Thyroid gland (tissue), 4 donors: Measurements from ENCODE around the gene EPM2A. TPM values are rescaled to one million over a fixed set of nuclear protein-coding genes. Genes with fewer than 3 reads are reported as not detected.

Experiments
- DNase-seq, 2 donors: peaks; one replicate each; pipeline ENCODE4 v3.0.0-alpha.2; 2019
- H3K27ac ChIP-seq, 3 donors: fragments of 200-600 bp; sonication (generic); 1 replicate in 2 of 3; 2 replicates in 1 of 3; pipeline ENCODE4 v1.5.1; 2016 to 2019; ENCODE audit warnings: mild to moderate bottlenecking in 1 of 3, moderate library complexity in 1 of 3
- H3K27me3 ChIP-seq: fragments of 200-600 bp; sonication (generic); one replicate; pipeline ENCODE4 v1.5.1; 2019
- H3K36me3 ChIP-seq, 2 donors: fragments of 200-600 bp; sonication (generic); one replicate each; pipeline ENCODE4 v1.5.1; 2016 to 2019
- H3K4me1 ChIP-seq, 2 donors: fragments of 200-600 bp; sonication (generic); one replicate each; pipeline ENCODE4 v1.5.1; 2017 to 2019
- H3K4me3 ChIP-seq, 3 donors: fragments of 200-600 bp; sonication (generic); replicated peaks in 1 of 3; 1 replicate in 2 of 3; 2 replicates in 1 of 3; pipeline ENCODE4 v1.5.1; 2016; ENCODE audit warnings: mild to moderate bottlenecking in 1 of 3
- H3K9me3 ChIP-seq: fragments of 200-600 bp; sonication (generic); one replicate; pipeline ENCODE4 v1.5.1; 2017
- POLR2A ChIP-seq, 2 donors: fragments of 450-650 bp; IDR thresholded peaks; one replicate each; pipeline ENCODE4 v1.6.1; 2017; ENCODE audit warnings: antibody characterized with exemption in 2 of 2, mild to moderate bottlenecking in 2 of 2, moderate library complexity in 1 of 2
- WGBS, 2 donors: methylation state at CpG; one replicate each; pipeline ENCODE4 v1.1.5; 2017; 5-methylcytosine and 5-hydroxymethylcytosine counted together
- intact Hi-C: fragments of 100-400 bp; cut with DNase I; formaldehyde crosslinking; loops from one replicate; pipeline ENCODE4 v1.15.1; 2023
- total RNA-seq, 4 donors: library from RNA; depleted of rRNA; stranded (reverse); fragments of >200 nt; gene quantifications; one replicate each; pipeline ENCODE4 v1.2.3, GENCODE V29; 2016
- TF ChIP-seq, protein P1 (sequence below), 6 experiments: fragments of 200-600 bp in 3 of 6; fragments of 450-650 bp in 3 of 6; sonication (generic) in 3 of 6; IDR thresholded peaks; one replicate each; pipeline ENCODE4 v1.5.1; 2016 to 2019; ENCODE audit warnings: antibody characterized with exemption in 6 of 6, mild to moderate bottlenecking in 2 of 6, inconsistent platforms in 1 of 6, moderate library complexity in 1 of 6

EPM2A gene
- total RNA-seq, 4 donors from 2014 or later, result 11.4 to 53.8 (median 15.6) TPM

- DNase-seq, result no peak
- H3K9me3 ChIP-seq, result no peaks in the 10 kb centered on the region
- H3K4me3 ChIP-seq, result no peak overlapping the region
- WGBS, 2 donors, result 56 to 65% methylated on average over 1 of the region's 1 CpG
- intact Hi-C loops, result no loop called here
- no peak for TF ChIP-seq POLR2A (IDR thresholded peaks at IDR 0.05)
- no peaks in the 10 kb centered on the region for H3K4me1 ChIP-seq
- H3K36me3 ChIP-seq, result no peaks in the 10 kb centered on the region
- H3K27me3 ChIP-seq, result no peaks in the 10 kb centered on the region
- no peak overlapping the region for H3K27ac ChIP-seq
Measured at GRCh38 chr6:145688493-145688905, 46.8 kb downstream of the EPM2A start.

GRCh38 chr6:145685932-145686331 is 49.4 kb downstream of the EPM2A start:
- WGBS, 2 donors, result 69 to 76% methylated on average over 2 of the region's 2 CpGs
- DNase-seq, result no peak
- no peak overlapping the region for H3K4me3 ChIP-seq
- intact Hi-C loops, result no loop called here
- H3K27me3 ChIP-seq, result no peaks in the 10 kb centered on the region
- H3K36me3 ChIP-seq, result no peaks in the 10 kb centered on the region
- H3K4me1 ChIP-seq, result no peaks in the 10 kb centered on the region
- no peak for TF ChIP-seq POLR2A (IDR thresholded peaks at IDR 0.05)
- TF ChIP-seq, protein P1, sequence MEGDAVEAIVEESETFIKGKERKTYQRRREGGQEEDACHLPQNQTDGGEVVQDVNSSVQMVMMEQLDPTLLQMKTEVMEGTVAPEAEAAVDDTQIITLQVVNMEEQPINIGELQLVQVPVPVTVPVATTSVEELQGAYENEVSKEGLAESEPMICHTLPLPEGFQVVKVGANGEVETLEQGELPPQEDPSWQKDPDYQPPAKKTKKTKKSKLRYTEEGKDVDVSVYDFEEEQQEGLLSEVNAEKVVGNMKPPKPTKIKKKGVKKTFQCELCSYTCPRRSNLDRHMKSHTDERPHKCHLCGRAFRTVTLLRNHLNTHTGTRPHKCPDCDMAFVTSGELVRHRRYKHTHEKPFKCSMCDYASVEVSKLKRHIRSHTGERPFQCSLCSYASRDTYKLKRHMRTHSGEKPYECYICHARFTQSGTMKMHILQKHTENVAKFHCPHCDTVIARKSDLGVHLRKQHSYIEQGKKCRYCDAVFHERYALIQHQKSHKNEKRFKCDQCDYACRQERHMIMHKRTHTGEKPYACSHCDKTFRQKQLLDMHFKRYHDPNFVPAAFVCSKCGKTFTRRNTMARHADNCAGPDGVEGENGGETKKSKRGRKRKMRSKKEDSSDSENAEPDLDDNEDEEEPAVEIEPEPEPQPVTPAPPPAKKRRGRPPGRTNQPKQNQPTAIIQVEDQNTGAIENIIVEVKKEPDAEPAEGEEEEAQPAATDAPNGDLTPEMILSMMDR (IDR thresholded peaks at IDR 0.05), result no peak
- H3K9me3 ChIP-seq, result no peaks in the 10 kb centered on the region
- no peak overlapping the region for H3K27ac ChIP-seq

GRCh38 chr6:145681965-145682364 is 53.4 kb downstream of the EPM2A start:
- Histone ChIP-seq H3K36me3 (no peaks in the 10 kb centered on the region), H3K4me3 (no peak overlapping the region), H3K9me3 (no peaks in the 10 kb centered on the region), H3K27me3 (no peaks in the 10 kb centered on the region), H3K4me1 (no peaks in the 10 kb centered on the region), H3K27ac (no peak overlapping the region)
- DNase-seq, result no peak
- intact Hi-C loops, result no loop called here
- TF ChIP-seq, protein P1 (IDR thresholded peaks at IDR 0.05), result no peak
- TF ChIP-seq POLR2A (IDR thresholded peaks at IDR 0.05), result no peak
- WGBS, 2 donors, result 85 to 90% methylated on average over 9 of the region's 9 CpGs

GRCh38 chr6:145673504-145673903 is 61.8 kb downstream of the EPM2A start:
- 78 to 88% methylated on average over 4 to 5 of the region's 5 CpGs for WGBS, 2 donors
- H3K27ac ChIP-seq, result no peak overlapping the region
- intact Hi-C loops, result no loop called here
- no peaks in the 10 kb centered on the region for H3K4me1 ChIP-seq
- no peaks in the 10 kb centered on the region for H3K27me3 ChIP-seq
- no peaks in the 10 kb centered on the region for H3K36me3 ChIP-seq
- no peaks in the 10 kb centered on the region for H3K9me3 ChIP-seq
- no peak for DNase-seq
- no peak overlapping the region for H3K4me3 ChIP-seq
- no peak for TF ChIP-seq POLR2A (IDR thresholded peaks at IDR 0.05)
- TF ChIP-seq, protein P1 (IDR thresholded peaks at IDR 0.05), result no peak

GRCh38 chr6:145670311-145670710 is 65.0 kb downstream of the EPM2A start:
- Histone ChIP-seq H3K4me3 (no peak overlapping the region), H3K27ac (no peak overlapping the region), H3K27me3 (no peaks in the 10 kb centered on the region), H3K9me3 (no peaks in the 10 kb centered on the region), H3K36me3 (no peaks in the 10 kb centered on the region), H3K4me1 (no peaks in the 10 kb centered on the region)
- TF ChIP-seq, protein P1 (IDR thresholded peaks at IDR 0.05), result no peak
- no peak for TF ChIP-seq POLR2A (IDR thresholded peaks at IDR 0.05)
- WGBS, 2 donors, result 53 to 61% methylated on average over 1 of the region's 1 CpG
- intact Hi-C loops, result no loop called here
- no peak for DNase-seq

GRCh38 chr6:145669627-145670034 is 65.7 kb downstream of the EPM2A start:
- DNase-seq, result no peak
- Histone ChIP-seq H3K4me3 (no peak overlapping the region), H3K27me3 (no peaks in the 10 kb centered on the region), H3K27ac (no peak overlapping the region), H3K9me3 (no peaks in the 10 kb centered on the region), H3K36me3 (no peaks in the 10 kb centered on the region), H3K4me1 (no peaks in the 10 kb centered on the region)
- 70 to 90% methylated on average over 2 of the region's 2 CpGs for WGBS, 2 donors
- intact Hi-C loops, result no loop called here
- TF ChIP-seq POLR2A (IDR thresholded peaks at IDR 0.05), result no peak
- TF ChIP-seq, protein P1 (IDR thresholded peaks at IDR 0.05), result no peak
